Measurements from ENCODE around the gene ASPRV1.

DNA sequence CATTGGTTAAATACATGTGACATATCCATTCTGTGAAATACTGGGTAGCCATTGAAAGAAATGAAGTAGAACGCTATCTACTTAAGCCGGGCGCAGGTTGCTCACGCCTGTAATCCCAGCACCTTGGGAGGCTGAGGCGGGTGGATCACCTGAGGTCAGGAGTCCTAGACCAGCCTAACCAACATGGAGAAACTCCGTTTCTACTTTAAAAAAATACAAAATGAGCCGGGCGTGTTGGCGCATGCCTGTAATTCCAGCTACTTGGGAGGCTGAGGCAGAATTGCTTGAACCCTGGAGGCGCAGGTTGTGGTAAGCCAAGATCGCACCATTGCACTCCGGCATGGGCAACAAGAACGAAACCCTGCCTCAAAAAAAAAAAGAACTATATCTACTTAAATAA is 45.7 kb upstream of the ASPRV1 start:
- TF ChIP-seq, protein P1, sequence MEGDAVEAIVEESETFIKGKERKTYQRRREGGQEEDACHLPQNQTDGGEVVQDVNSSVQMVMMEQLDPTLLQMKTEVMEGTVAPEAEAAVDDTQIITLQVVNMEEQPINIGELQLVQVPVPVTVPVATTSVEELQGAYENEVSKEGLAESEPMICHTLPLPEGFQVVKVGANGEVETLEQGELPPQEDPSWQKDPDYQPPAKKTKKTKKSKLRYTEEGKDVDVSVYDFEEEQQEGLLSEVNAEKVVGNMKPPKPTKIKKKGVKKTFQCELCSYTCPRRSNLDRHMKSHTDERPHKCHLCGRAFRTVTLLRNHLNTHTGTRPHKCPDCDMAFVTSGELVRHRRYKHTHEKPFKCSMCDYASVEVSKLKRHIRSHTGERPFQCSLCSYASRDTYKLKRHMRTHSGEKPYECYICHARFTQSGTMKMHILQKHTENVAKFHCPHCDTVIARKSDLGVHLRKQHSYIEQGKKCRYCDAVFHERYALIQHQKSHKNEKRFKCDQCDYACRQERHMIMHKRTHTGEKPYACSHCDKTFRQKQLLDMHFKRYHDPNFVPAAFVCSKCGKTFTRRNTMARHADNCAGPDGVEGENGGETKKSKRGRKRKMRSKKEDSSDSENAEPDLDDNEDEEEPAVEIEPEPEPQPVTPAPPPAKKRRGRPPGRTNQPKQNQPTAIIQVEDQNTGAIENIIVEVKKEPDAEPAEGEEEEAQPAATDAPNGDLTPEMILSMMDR (optimal IDR thresholded peaks at IDR 0.05 in 1 of 3, IDR thresholded peaks at IDR 0.05 in 1 of 3, conservative IDR thresholded peaks at IDR 0.05 in 1 of 3; ENCODE audit: extremely low read depth in 1 of 3, insufficient read depth in 2 of 3, low read length in 3 of 3): no peak
- TF ChIP-seq EZH2 (IDR thresholded peaks at IDR 0.05; ENCODE audit: low read length): no peak
